Measurements from ENCODE around the gene ERP29.

The ERP29 gene
- 98.6 to 155 (median 127) reads per million in 3 donors for total RNA-seq

- peaks cover 11% of the 10 kb centered on the region for H3K36me3 ChIP-seq (ENCODE audit: control insufficient read depth, insufficient read depth, low read length)
- H3K27me3 ChIP-seq (replicated peaks; ENCODE audit: control insufficient read depth, insufficient read depth, low read length, poor library complexity, severe bottlenecking): no peaks in the 10 kb centered on the region
- peaks cover 39% of the 10 kb centered on the region for H3K4me1 ChIP-seq (ENCODE audit: control insufficient read depth, insufficient read depth, low read length, poor library complexity, severe bottlenecking)
- peak; percentile 100 for DNase-seq
- no peaks in the 10 kb centered on the region for H3K9me3 ChIP-seq (ENCODE audit: control insufficient read depth, low read length)
- peak within 1 kb of the TSS; percentile 87 for H3K4me3 ChIP-seq (ENCODE audit: insufficient read depth, low read depth, low read length, poor library complexity, severe bottlenecking)
- peak within 1 kb of the TSS; percentile 95 for H3K27ac ChIP-seq (ENCODE audit: insufficient read depth, low read length, poor library complexity, severe bottlenecking)
These were observed at the start of gene ERP29, which contains the start of gene TMEM116 for GRCh38 chr12:112012775-112013600. TSS of gene ERP29 (plus strand) at chr12:112013426. CDS start at chr12:112013466, 40 bp downstream. TSS of gene TMEM116 (minus strand) at chr12:112013165. CDS start at chr12:112005270, 7,895 bp downstream.

GRCh38 chr12:111964935-111965334 is 48.3 kb upstream of the ERP29 start:
- no peaks in the 10 kb centered on the region for H3K9me3 ChIP-seq (ENCODE audit: control insufficient read depth, low read length)
- no peak overlapping the region for H3K27ac ChIP-seq (ENCODE audit: insufficient read depth, low read length, poor library complexity, severe bottlenecking)
- H3K36me3 ChIP-seq (ENCODE audit: control insufficient read depth, insufficient read depth, low read length): no peaks in the 10 kb centered on the region
- no peaks in the 10 kb centered on the region for H3K4me1 ChIP-seq (ENCODE audit: control insufficient read depth, insufficient read depth, low read length, poor library complexity, severe bottlenecking)
- H3K27me3 ChIP-seq (replicated peaks; ENCODE audit: control insufficient read depth, insufficient read depth, low read length, poor library complexity, severe bottlenecking): no peaks in the 10 kb centered on the region
- H3K4me3 ChIP-seq (ENCODE audit: insufficient read depth, low read depth, low read length, poor library complexity, severe bottlenecking): no peak overlapping the region
- no peak for DNase-seq

GRCh38 chr12:111971800-111972199 is 41.4 kb upstream of the ERP29 start:
- Histone ChIP-seq H3K27me3 (replicated peaks; ENCODE audit: control insufficient read depth, insufficient read depth, low read length, poor library complexity, severe bottlenecking) (no peaks in the 10 kb centered on the region), H3K4me3 (ENCODE audit: insufficient read depth, low read depth, low read length, poor library complexity, severe bottlenecking) (no peak overlapping the region), H3K27ac (ENCODE audit: insufficient read depth, low read length, poor library complexity, severe bottlenecking) (no peak overlapping the region), H3K9me3 (ENCODE audit: control insufficient read depth, low read length) (no peaks in the 10 kb centered on the region), H3K36me3 (ENCODE audit: control insufficient read depth, insufficient read depth, low read length) (no peaks in the 10 kb centered on the region), H3K4me1 (ENCODE audit: control insufficient read depth, insufficient read depth, low read length, poor library complexity, severe bottlenecking) (no peaks in the 10 kb centered on the region)
- DNase-seq: no peak

GRCh38 chr12:111975161-111975931 is 37.9 kb upstream of the ERP29 start:
- no peaks in the 10 kb centered on the region for H3K4me1 ChIP-seq (ENCODE audit: control insufficient read depth, insufficient read depth, low read length, poor library complexity, severe bottlenecking)
- no peak overlapping the region for H3K27ac ChIP-seq (ENCODE audit: insufficient read depth, low read length, poor library complexity, severe bottlenecking)
- no peaks in the 10 kb centered on the region for H3K36me3 ChIP-seq (ENCODE audit: control insufficient read depth, insufficient read depth, low read length)
- DNase-seq: no peak
- no peaks in the 10 kb centered on the region for H3K27me3 ChIP-seq (replicated peaks; ENCODE audit: control insufficient read depth, insufficient read depth, low read length, poor library complexity, severe bottlenecking)
- H3K4me3 ChIP-seq (ENCODE audit: insufficient read depth, low read depth, low read length, poor library complexity, severe bottlenecking): no peak overlapping the region
- no peaks in the 10 kb centered on the region for H3K9me3 ChIP-seq (ENCODE audit: control insufficient read depth, low read length)

- Histone ChIP-seq H3K27me3 (replicated peaks; ENCODE audit: control insufficient read depth, insufficient read depth, low read length, poor library complexity, severe bottlenecking) (no peaks in the 10 kb centered on the region), H3K27ac (ENCODE audit: insufficient read depth, low read length, poor library complexity, severe bottlenecking) (no peak overlapping the region), H3K36me3 (ENCODE audit: control insufficient read depth, insufficient read depth, low read length) (no peaks in the 10 kb centered on the region), H3K9me3 (ENCODE audit: control insufficient read depth, low read length) (no peaks in the 10 kb centered on the region), H3K4me3 (ENCODE audit: insufficient read depth, low read depth, low read length, poor library complexity, severe bottlenecking) (no peak overlapping the region), H3K4me1 (ENCODE audit: control insufficient read depth, insufficient read depth, low read length, poor library complexity, severe bottlenecking) (no peaks in the 10 kb centered on the region)
- no peak for DNase-seq
These were observed 36.9 kb upstream of the ERP29 start for GRCh38 chr12:111976291-111976690.

GRCh38 chr12:111976860-111977259 is 36.4 kb upstream of the ERP29 start:
- DNase-seq: no peak
- H3K27me3 ChIP-seq (replicated peaks; ENCODE audit: control insufficient read depth, insufficient read depth, low read length, poor library complexity, severe bottlenecking): no peaks in the 10 kb centered on the region
- H3K4me1 ChIP-seq (ENCODE audit: control insufficient read depth, insufficient read depth, low read length, poor library complexity, severe bottlenecking): no peaks in the 10 kb centered on the region
- no peaks in the 10 kb centered on the region for H3K36me3 ChIP-seq (ENCODE audit: control insufficient read depth, insufficient read depth, low read length)
- H3K4me3 ChIP-seq (ENCODE audit: insufficient read depth, low read depth, low read length, poor library complexity, severe bottlenecking): no peak overlapping the region
- H3K27ac ChIP-seq (ENCODE audit: insufficient read depth, low read length, poor library complexity, severe bottlenecking): no peak overlapping the region
- no peaks in the 10 kb centered on the region for H3K9me3 ChIP-seq (ENCODE audit: control insufficient read depth, low read length)

- Histone ChIP-seq H3K4me1 (ENCODE audit: control insufficient read depth, insufficient read depth, low read length, poor library complexity, severe bottlenecking) (no peaks in the 10 kb centered on the region), H3K9me3 (ENCODE audit: control insufficient read depth, low read length) (no peaks in the 10 kb centered on the region), H3K27me3 (replicated peaks; ENCODE audit: control insufficient read depth, insufficient read depth, low read length, poor library complexity, severe bottlenecking) (no peaks in the 10 kb centered on the region), H3K36me3 (ENCODE audit: control insufficient read depth, insufficient read depth, low read length) (no peaks in the 10 kb centered on the region), H3K27ac (ENCODE audit: insufficient read depth, low read length, poor library complexity, severe bottlenecking) (no peak overlapping the region), H3K4me3 (ENCODE audit: insufficient read depth, low read depth, low read length, poor library complexity, severe bottlenecking) (no peak overlapping the region)
- DNase-seq: no peak
These were observed 34.7 kb upstream of the ERP29 start for GRCh38 chr12:111978545-111978944.

- H3K27me3 ChIP-seq (replicated peaks; ENCODE audit: control insufficient read depth, insufficient read depth, low read length, poor library complexity, severe bottlenecking): no peaks in the 10 kb centered on the region
- no peak overlapping the region for H3K4me3 ChIP-seq (ENCODE audit: insufficient read depth, low read depth, low read length, poor library complexity, severe bottlenecking)
These were observed 32.6 kb upstream of the ERP29 start for GRCh38 chr12:111980598-111980997.

GRCh38 chr12:111981987-111982386 is 31.2 kb upstream of the ERP29 start:
- DNase-seq: no peak
- Histone ChIP-seq H3K36me3 (ENCODE audit: control insufficient read depth, insufficient read depth, low read length) (no peaks in the 10 kb centered on the region), H3K9me3 (ENCODE audit: control insufficient read depth, low read length) (no peaks in the 10 kb centered on the region), H3K4me3 (ENCODE audit: insufficient read depth, low read depth, low read length, poor library complexity, severe bottlenecking) (no peak overlapping the region), H3K27me3 (replicated peaks; ENCODE audit: control insufficient read depth, insufficient read depth, low read length, poor library complexity, severe bottlenecking) (no peaks in the 10 kb centered on the region), H3K4me1 (ENCODE audit: control insufficient read depth, insufficient read depth, low read length, poor library complexity, severe bottlenecking) (no peaks in the 10 kb centered on the region), H3K27ac (ENCODE audit: insufficient read depth, low read length, poor library complexity, severe bottlenecking) (no peak overlapping the region)

More at GRCh38 chr12:111980598-111980997, 32.6 kb upstream of the ERP29 start:
- H3K27ac ChIP-seq (ENCODE audit: insufficient read depth, low read length, poor library complexity, severe bottlenecking): no peak overlapping the region
- no peaks in the 10 kb centered on the region for H3K4me1 ChIP-seq (ENCODE audit: control insufficient read depth, insufficient read depth, low read length, poor library complexity, severe bottlenecking)
- no peak for DNase-seq
- no peaks in the 10 kb centered on the region for H3K9me3 ChIP-seq (ENCODE audit: control insufficient read depth, low read length)
- H3K36me3 ChIP-seq (ENCODE audit: control insufficient read depth, insufficient read depth, low read length): no peaks in the 10 kb centered on the region

GRCh38 chr12:111984820-111985219 is 28.4 kb upstream of the ERP29 start:
- H3K9me3 ChIP-seq (ENCODE audit: control insufficient read depth, low read length): no peaks in the 10 kb centered on the region
- DNase-seq: no peak
- H3K4me3 ChIP-seq (ENCODE audit: insufficient read depth, low read depth, low read length, poor library complexity, severe bottlenecking): no peak overlapping the region
- no peaks in the 10 kb centered on the region for H3K27me3 ChIP-seq (replicated peaks; ENCODE audit: control insufficient read depth, insufficient read depth, low read length, poor library complexity, severe bottlenecking)
- no peaks in the 10 kb centered on the region for H3K36me3 ChIP-seq (ENCODE audit: control insufficient read depth, insufficient read depth, low read length)
- H3K27ac ChIP-seq (ENCODE audit: insufficient read depth, low read length, poor library complexity, severe bottlenecking): no peak overlapping the region
- no peaks in the 10 kb centered on the region for H3K4me1 ChIP-seq (ENCODE audit: control insufficient read depth, insufficient read depth, low read length, poor library complexity, severe bottlenecking)
